Kasumi-1 (cell line): Measurements from ENCODE around the gene VPS35L.
"Not testable (repeated sequence)": the region's sequence is repeated elsewhere in the genome, so short reads cannot be mapped to it uniquely, and the experiment has no call there.

Source experiments
- DNase-seq, 2 experiments: peaks; one replicate each; lab custom pipeline; 2025; lab: John Stamatoyannopoulos, UW

Gene VPS35L

DNA sequence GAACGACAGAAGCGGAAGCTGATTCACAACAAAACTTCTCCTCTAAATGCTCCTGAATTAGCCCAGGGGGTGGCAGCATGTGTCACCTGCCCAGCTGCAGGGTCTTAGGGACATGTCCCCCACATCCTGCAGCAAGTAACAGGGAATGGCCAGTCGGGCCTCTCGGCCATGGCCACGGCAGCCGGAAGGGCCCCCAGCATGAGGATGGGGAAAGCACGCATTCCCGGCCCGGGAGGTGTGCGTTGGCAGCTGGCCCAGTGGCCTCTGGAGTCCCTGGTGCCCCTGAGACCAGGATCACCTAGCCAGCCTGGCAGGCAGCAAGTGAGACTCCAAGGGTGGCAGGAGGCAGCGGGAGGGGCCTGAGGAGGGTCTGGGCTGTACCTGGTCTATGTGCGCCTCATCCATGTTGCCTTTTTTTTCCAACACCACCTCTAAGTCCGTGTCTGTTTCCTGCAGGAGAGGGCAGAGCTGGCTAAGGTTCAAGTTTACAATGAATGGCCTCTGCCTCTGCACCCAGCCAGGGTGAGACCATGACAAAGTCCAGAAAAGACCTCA is 155.6 kb downstream of the VPS35L start:
- no peak for DNase-seq

DNA sequence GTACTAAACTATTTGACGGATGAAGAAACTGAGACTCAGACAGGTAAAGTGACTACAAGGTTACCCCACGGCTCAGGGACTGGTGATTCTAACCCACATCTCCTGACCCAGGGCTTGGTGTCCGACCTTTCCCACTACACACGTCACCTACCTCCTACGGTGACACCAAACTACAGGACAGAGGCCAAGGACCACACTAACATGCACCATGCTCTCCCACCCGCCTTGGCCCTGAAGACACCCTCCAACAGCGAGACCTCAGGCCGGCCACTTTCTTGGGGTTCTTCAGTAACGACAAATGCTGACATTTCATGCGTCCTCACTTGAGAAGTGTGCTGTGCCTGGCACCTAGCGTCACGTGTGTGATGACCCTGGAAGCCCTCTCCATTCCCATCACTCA is 156.1 kb downstream of the VPS35L start:
- no peak for DNase-seq

DNA sequence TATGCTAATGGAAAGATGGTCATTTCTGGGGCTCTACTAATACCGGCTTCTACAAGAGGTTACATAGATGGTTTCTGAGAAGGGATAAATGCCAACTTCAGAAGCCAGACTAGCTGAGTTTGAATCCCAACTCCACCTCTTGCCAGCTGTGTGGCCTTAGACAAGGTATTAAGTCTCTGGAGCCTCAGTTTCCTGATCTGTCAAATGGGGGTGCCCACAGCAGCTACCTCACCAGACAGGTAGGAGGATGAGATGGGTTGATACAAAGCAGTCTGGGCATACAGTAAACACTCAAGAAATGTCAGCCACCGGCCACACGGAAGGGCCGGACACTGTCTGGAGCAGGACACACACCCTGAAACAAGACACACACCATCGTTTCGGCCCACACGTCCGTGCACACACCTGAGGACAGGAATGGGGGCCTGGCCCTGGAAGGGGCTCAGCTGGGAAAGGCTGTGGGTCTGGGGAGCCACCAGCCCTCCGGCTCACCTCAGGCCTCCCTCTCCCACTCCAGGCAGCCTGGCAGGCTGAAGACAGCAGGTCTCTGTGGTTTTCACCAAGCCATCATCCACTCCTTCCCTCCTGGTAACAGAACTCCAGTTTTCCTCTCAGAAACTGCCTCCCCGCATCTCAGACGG is 157.0 kb downstream of the VPS35L start:
- DNase-seq: no peak

DNA sequence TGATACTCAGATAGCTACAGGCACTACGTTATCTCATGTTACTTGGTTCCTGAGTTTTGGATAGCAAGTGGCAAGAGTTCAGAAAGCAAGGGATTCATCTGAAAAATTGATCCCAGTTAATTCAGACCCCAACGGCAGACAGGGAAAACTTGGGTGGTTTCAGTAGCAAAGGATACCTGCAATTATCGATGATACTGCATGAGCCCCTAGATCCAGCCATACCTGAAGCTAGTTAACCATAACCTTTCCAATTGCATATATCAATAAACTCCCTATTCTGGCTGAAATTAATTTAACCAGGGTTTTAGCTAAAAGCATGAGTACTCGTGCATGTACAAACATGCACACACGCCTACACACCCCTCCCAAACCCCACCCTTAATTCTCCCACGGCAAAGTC is 158.2 kb downstream of the VPS35L start:
- DNase-seq: no peak

GRCh38 chr16:19715566-19715965 is 160.1 kb downstream of the VPS35L start:
- no peak for DNase-seq

GRCh38 chr16:19716183-19716582 is 160.7 kb downstream of the VPS35L start:
- DNase-seq: no peak

DNA sequence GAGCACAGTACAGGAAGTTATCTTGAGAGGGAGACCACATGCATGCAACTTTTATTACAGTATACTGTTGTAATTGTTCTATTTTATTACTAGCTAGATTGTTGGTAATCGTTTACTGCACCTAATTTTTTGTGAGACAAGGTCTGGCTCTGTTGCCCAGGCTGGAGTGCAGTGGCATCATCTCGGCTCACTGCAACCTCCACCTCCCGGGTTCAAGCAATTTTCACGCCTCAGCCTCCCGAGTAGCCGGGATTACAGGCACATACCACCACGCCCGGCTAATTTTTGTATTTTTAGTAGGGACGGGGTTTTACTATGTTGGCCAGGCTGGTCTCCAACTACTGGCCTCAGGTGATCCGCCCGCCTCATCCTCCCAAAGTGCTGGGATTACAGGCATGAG is 161.2 kb downstream of the VPS35L start:
- not testable (repeated sequence) for DNase-seq

DNA sequence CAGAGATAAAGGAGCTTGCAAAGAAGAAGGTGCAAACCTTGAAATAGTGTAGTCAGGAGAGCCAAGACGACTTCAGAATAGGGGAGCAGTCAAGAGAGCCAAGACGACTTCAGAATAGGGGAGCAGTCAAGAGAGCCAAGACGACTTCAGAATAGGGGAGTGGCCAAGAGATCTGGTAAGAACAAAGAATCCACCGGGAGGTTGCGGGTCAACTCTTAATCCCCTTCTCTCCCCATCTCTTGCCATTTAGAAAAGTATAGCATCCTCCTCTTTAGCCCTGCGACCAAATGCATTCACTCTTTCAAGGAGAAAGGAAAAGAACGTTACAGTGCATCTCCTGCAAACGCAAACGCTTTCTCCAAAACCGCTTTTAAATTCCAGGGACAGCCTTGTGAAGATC is 161.8 kb downstream of the VPS35L start:
- peak in 1 of 2 experiments; percentile 4 for DNase-seq

DNA sequence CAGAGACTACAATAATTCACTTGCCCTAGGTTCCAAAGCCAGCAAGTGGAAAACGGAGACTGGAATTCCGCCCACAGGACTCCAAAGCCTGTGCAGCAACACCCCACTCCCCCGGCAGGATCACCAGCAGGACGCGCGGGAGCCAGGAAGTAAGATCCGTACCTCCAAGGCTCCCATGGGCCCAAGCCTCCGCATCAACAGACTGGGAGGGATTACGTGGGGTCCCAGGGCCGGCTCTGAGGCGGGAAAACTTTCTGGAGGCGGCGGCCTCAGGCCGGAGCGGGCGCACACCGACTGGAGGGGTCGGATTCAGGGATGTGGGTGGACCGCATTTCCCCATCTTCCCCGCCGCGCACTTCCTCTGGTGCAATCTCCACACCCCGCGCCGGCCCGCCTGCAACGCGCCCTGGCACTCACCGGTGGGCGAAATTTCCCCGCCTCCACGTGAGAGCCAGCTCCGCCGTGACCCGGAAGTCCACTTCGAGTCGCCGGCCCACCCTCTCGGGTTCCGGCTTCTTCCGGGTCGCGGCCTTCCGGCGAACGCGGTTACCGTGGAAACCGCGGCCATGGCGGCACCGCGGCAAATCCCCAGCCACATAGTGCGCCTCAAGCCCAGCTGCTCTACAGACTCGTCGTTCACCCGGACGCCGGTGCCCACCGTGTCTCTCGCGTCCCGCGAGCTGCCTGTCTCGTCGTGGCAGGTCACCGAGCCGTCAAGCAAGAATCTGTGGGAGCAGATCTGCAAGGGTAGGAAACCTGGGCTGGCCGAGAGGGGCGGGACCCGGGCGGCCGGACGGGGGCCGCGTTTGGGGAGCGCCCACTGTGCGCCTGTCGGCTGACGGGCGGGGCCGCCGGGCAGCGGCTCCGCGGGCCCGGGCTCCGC is 162.5 kb downstream of the VPS35L start, which contains the start of the genes IQCK and KNOP1:
Gene IQCK, plus strand, starts transcription at position 531 of the 883 bp plus-strand sequence. Its CDS starts 36 bp downstream, at position 567.
Gene KNOP1, minus strand, starts transcription at position 487 of the 883 bp plus-strand sequence. CDS start 3,192 bp downstream, outside the sequence.
- DNase-seq: peak; percentile 41 to 53

DNA sequence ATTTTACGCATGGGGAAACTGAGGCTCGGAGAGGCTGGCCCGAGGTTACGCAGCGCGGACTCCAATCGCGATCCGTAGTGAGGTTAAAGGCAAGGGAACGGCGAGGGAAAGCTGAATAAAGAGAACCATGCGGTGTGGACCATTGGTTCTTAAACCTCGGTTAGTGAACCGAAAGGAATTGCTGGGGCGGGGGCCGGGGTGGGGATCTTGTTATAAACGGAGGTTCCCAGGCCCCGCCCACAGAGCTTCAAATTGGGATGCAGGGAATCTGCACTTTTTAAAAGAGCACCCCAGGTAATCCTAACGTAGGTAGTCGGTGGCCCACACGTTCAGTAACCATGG is 163.1 kb downstream of the VPS35L start:
- DNase-seq: peak in 1 of 2 experiments; percentile 0

- DNase-seq: no peak
Observed at GRCh38 chr16:19722269-19722952, 166.9 kb downstream of the VPS35L start.

GRCh38 chr16:19722981-19723380 is 167.5 kb downstream of the VPS35L start:
- no peak for DNase-seq

- no peak for DNase-seq
Observed at GRCh38 chr16:19728636-19728965, 173.1 kb downstream of the VPS35L start.

DNA sequence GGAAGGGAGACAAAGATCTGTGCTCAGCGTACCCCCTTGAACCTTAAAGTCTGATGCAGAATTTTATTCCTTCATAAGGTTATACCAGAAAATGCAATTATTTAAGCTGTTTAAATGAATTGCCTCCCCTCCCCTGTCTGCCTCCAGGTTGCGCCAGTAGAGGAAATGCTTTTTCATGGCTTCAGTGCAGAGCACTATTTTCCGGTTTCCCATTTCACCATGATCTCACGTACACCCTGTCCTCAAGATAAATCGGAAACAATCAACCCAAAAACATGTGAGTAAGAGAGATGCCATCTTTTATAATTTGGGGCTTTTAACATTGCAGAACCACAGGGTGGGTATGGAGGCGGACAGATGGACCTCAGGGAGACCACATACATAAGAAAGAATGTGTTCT is 178.0 kb downstream of the VPS35L start:
- DNase-seq: no peak

- no peak for DNase-seq
Observed at GRCh38 chr16:19735074-19735867, 179.8 kb downstream of the VPS35L start.

- DNase-seq: peak in 1 of 2 experiments; percentile 3
Observed at GRCh38 chr16:19737306-19738038, 182.0 kb downstream of the VPS35L start.

DNA sequence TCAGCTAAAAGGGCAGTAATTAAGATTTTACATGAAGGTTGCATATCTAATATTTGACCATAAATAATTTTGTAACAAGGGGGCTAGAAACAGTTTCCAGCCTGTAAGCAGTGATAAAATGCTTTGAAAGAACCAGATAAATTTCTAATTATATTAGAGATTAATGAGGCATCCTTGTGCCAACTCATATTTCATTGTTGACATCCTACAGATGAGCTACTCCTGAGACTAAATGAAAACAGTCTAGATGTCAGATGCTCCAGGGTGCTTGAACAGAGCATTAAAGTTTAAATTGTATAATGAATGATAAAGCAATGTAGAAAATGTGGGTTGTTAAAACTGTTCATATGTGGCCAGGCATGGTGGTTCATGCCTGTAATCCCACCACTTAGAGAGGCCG is 185.9 kb downstream of the VPS35L start:
- no peak for DNase-seq

GRCh38 chr16:19743816-19744159 is 188.3 kb downstream of the VPS35L start:
- no peak for DNase-seq

DNA sequence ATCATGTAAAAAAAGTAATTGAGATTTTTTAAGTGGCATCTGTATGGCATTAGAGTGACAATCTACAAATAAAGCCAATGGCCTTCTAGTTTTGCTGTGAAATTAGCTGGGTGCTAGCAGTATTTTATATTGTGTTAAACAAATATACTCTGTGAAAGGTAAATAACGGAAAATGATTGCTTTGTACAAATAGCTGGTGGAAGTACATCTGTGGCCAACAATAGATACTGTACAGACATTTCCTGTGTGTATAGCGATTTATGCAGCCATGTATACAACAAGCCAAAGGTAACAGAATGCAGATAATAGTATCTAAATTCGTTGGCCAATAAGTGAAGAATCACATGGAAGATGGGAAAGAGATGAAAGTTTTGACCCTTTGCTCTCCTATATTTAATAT is 189.2 kb downstream of the VPS35L start:
- no peak for DNase-seq

DNA sequence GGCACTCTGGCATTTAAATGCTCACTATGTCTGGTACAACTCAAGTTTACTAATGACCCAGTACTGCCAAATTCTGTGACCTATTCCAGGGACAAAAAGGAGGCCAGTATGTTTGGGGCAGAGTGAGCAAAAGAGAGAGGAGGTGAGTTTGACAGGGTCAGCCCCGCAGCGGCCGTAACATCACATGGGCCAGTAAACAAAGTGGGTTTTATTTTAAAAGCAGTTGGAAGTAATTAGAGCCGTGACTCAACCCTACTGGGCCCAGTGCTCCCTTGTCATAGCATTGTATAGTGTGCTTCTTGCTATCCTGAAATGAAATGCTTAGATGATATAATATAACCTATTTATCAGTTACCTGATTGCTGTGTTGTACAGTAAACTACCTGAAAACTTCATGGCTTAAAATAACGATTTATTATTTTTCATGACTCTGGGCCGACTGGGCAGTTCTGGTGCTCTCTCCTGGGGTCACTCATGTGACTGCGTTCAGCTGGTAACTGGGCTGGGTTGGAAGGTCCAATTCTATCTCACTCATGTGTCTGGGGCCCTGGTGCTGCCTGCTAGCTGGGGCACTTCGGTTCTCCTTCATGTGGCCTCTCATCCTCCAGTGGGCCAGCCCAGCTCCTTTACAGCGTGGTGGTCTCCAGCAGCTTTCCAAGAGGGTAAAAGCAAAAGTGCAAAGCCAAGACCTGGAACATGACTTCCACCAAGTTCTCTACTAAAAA is 189.9 kb downstream of the VPS35L start:
- DNase-seq: no peak
